HEK293 (cell line): ENCODE data around the gene RRP15.

Source experiments
- CTCF ChIA-PET: fragments of 350-600 bp; formaldehyde crosslinking; extraction: SDS; loops from one replicate; lab custom pipeline; 2021; ENCODE audit warnings: antibody characterized with exemption; lab: Yijun Ruan, JAX
- POLR2A ChIA-PET: fragments of 300-600 bp; formaldehyde crosslinking; extraction: SDS; loops from one replicate; lab custom pipeline; 2020; ENCODE audit warnings: antibody characterized with exemption, inconsistent platforms; lab: Yijun Ruan, JAX
- H3K27ac ChIP-seq: fragments of 200-500 bp; sonication (Bioruptor generic); 2 replicates; pipeline ENCODE4 v1.5.1; 2014; ENCODE audit warnings: low read depth, low read length, control low read depth, inconsistent platforms; ENCODE audit errors: extremely low read depth
- H3K36me3 ChIP-seq, 2 experiments: fragments of 200-500 bp in 1 of 2; sonication (Bioruptor generic) in 1 of 2; 1 replicate in 1 of 2; 2 replicates in 1 of 2; pipeline ENCODE4 v1.5.1; 2014 to 2017; ENCODE audit warnings: inconsistent platforms in 2 of 2, low read length in 2 of 2; ENCODE audit not compliant: control insufficient read depth in 2 of 2, insufficient read depth in 1 of 2
- H3K4me1 ChIP-seq: fragments of 200-500 bp; sonication (Bioruptor generic); 2 replicates; pipeline ENCODE4 v1.5.1; 2014; ENCODE audit warnings: mild to moderate bottlenecking, low read length, inconsistent platforms; ENCODE audit not compliant: control insufficient read depth, insufficient read depth
- H3K4me3 ChIP-seq: 2 replicates; pipeline ENCODE4 v1.5.1; 2011; ENCODE audit warnings: low read depth, mild to moderate bottlenecking, control low read depth, low read length, moderate library complexity
- H3K9me3 ChIP-seq: fragments of 200-500 bp; sonication (Bioruptor generic); 2 replicates; pipeline ENCODE4 v1.5.1; 2014; ENCODE audit warnings: low read depth, low read length, inconsistent platforms; ENCODE audit not compliant: control insufficient read depth, insufficient read depth
- GLI4 ChIP-seq: fragments of 450-650 bp; formaldehyde crosslinking; IDR thresholded peaks from 2 replicates; pipeline ENCODE4 v1.5.1; 2016; ENCODE audit warnings: missing biosample characterization, missing genetic modification characterization
- KLF16 ChIP-seq: fragments of 450-650 bp; formaldehyde crosslinking; IDR thresholded peaks from 2 replicates; pipeline ENCODE4 v1.5.1; 2017; ENCODE audit warnings: missing biosample characterization, missing genetic modification characterization
- SCRT2 ChIP-seq: fragments of 450-650 bp; formaldehyde crosslinking; IDR thresholded peaks from 2 replicates; pipeline ENCODE4 v1.5.1; 2016; ENCODE audit warnings: missing biosample characterization, missing genetic modification characterization
- ZBTB20 ChIP-seq: fragments of 450-650 bp; formaldehyde crosslinking; IDR thresholded peaks from 2 replicates; pipeline ENCODE4 v1.5.1; 2016; ENCODE audit warnings: missing biosample characterization, missing genetic modification characterization
- ZNF112 ChIP-seq: fragments of 450-650 bp; formaldehyde crosslinking; IDR thresholded peaks from 2 replicates; pipeline ENCODE4 v1.5.0; 2017; ENCODE audit warnings: missing biosample characterization, missing genetic modification characterization
- ZNF140 ChIP-seq: fragments of 450-650 bp; formaldehyde crosslinking; IDR thresholded peaks from 2 replicates; pipeline ENCODE4 v1.5.1; 2016; ENCODE audit warnings: missing biosample characterization, missing genetic modification characterization
- ZNF16 ChIP-seq: fragments of 450-650 bp; formaldehyde crosslinking; IDR thresholded peaks from 2 replicates; pipeline ENCODE4 v1.5.1; 2016; ENCODE audit warnings: low read depth, missing biosample characterization, missing genetic modification characterization
- ZNF223 ChIP-seq: fragments of 450-650 bp; formaldehyde crosslinking; IDR thresholded peaks from 2 replicates; pipeline ENCODE4 v1.5.1; 2016; ENCODE audit warnings: missing biosample characterization, missing genetic modification characterization
- ZNF394 ChIP-seq: fragments of 450-650 bp; formaldehyde crosslinking; IDR thresholded peaks from 2 replicates; pipeline ENCODE4 v1.5.1; 2016; ENCODE audit warnings: missing biosample characterization, missing genetic modification characterization, mild to moderate bottlenecking, moderate library complexity, borderline replicate concordance
- ZNF404 ChIP-seq: fragments of 450-650 bp; formaldehyde crosslinking; IDR thresholded peaks from 2 replicates; pipeline ENCODE4 v1.5.1; 2017; ENCODE audit warnings: missing biosample characterization, missing genetic modification characterization
- ZNF423 ChIP-seq: fragments of 450-650 bp; formaldehyde crosslinking; IDR thresholded peaks from 2 replicates; pipeline ENCODE4 v1.5.1; 2016; ENCODE audit warnings: missing biosample characterization, missing genetic modification characterization
- ZNF48 ChIP-seq: fragments of 450-650 bp; formaldehyde crosslinking; IDR thresholded peaks from 2 replicates; pipeline ENCODE4 v1.5.1; 2016; ENCODE audit warnings: missing biosample characterization, missing genetic modification characterization
- ZNF510 ChIP-seq: fragments of 450-650 bp; formaldehyde crosslinking; IDR thresholded peaks from 2 replicates; pipeline ENCODE4 v1.5.1; 2018; ENCODE audit warnings: mild to moderate bottlenecking, missing genetic modification characterization, missing biosample characterization; ENCODE audit not compliant: insufficient replicate concordance
- ZNF623 ChIP-seq: fragments of 450-650 bp; formaldehyde crosslinking; IDR thresholded peaks from 2 replicates; pipeline ENCODE4 v1.5.1; 2016; ENCODE audit warnings: missing biosample characterization, missing genetic modification characterization
- ZNF624 ChIP-seq: fragments of 450-650 bp; formaldehyde crosslinking; IDR thresholded peaks from 2 replicates; pipeline ENCODE4 v1.5.1; 2017; ENCODE audit warnings: missing biosample characterization, missing genetic modification characterization
- ZNF654 ChIP-seq: fragments of 450-650 bp; formaldehyde crosslinking; IDR thresholded peaks from 2 replicates; pipeline ENCODE4 v1.5.1; 2016; ENCODE audit warnings: low read depth, missing biosample characterization, missing genetic modification characterization
- ZNF707 ChIP-seq: fragments of 450-650 bp; formaldehyde crosslinking; IDR thresholded peaks from 2 replicates; pipeline ENCODE4 v1.5.1; 2016; ENCODE audit warnings: missing biosample characterization, missing genetic modification characterization
- TF ChIP-seq, protein P1 (sequence below): fragments of 450-650 bp; formaldehyde crosslinking; IDR thresholded peaks from 2 replicates; pipeline ENCODE4 v1.5.1; 2016; ENCODE audit warnings: missing biosample characterization, missing genetic modification characterization
- TF ChIP-seq, protein P2 (sequence below): fragments of 450-650 bp; formaldehyde crosslinking; IDR thresholded peaks from 2 replicates; pipeline ENCODE4 v1.5.1; 2017; ENCODE audit warnings: missing biosample characterization, missing genetic modification characterization
- TF ChIP-seq, protein P3 (sequence below): fragments of 450-650 bp; formaldehyde crosslinking; IDR thresholded peaks from 2 replicates; pipeline ENCODE4 v1.5.1; 2016; ENCODE audit warnings: missing biosample characterization, missing genetic modification characterization
- TF ChIP-seq, protein P4 (sequence below): fragments of 450-650 bp; formaldehyde crosslinking; IDR thresholded peaks from 2 replicates; pipeline ENCODE4 v1.5.1; 2016; ENCODE audit warnings: missing biosample characterization, missing genetic modification characterization
- TF ChIP-seq, protein P5 (sequence below): fragments of 450-650 bp; formaldehyde crosslinking; IDR thresholded peaks from 2 replicates; pipeline ENCODE4 v1.5.1; 2016; ENCODE audit warnings: missing biosample characterization, missing genetic modification characterization, borderline replicate concordance

Gene RRP15

DNA sequence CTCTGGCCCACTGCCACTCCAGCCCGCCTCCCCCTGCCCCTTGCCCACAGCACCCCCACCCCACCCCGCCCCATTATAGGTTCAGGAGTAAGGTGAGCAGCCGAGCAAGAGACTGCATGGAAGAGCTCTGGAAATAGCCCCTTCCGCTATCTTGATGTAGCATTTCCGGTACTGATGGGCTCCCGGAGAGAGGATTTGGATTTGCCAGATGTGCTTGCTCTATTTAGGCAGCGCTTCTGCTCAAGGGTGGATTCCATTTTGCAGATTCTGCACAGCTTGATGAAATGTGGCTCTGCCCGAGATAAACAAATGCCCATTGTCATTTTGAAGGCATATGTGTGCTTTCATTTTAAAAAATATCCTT, 67.0 kb downstream of the RRP15 start (continued):
- no peak for TF ChIP-seq ZNF623 (tag by site-specific recombination)
- TF ChIP-seq, all 188 proteins: peak for 0

DNA sequence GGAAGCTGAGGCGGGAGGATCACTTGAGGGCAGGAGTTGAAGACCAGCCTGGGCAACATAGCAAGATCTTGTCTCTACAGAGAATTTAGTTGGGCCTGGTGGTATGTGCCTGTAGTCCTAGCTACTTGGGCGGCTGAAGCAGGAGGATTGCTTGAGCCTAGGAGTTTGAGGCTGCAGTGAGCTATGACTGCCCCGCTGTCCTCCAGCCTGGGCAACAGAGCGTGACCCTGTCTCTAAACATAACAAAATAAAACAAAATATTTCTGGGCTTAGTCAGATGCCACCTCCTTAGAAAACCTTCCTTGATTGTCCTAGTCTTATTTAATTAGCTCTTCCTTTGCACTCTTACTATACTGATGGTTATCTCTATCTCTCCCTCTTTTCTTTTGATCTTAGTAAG, 68.6 kb downstream of the RRP15 start:
- H3K4me1 ChIP-seq, result no peaks in the 10 kb centered on the region; the same call in 1 of the 2 replicates
- TF ChIP-seq ZNF423 (tag by site-specific recombination), result no peak
- no peak for TF ChIP-seq ZNF654
- TF ChIP-seq, protein P1, sequence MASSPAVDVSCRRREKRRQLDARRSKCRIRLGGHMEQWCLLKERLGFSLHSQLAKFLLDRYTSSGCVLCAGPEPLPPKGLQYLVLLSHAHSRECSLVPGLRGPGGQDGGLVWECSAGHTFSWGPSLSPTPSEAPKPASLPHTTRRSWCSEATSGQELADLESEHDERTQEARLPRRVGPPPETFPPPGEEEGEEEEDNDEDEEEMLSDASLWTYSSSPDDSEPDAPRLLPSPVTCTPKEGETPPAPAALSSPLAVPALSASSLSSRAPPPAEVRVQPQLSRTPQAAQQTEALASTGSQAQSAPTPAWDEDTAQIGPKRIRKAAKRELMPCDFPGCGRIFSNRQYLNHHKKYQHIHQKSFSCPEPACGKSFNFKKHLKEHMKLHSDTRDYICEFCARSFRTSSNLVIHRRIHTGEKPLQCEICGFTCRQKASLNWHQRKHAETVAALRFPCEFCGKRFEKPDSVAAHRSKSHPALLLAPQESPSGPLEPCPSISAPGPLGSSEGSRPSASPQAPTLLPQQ, result no peak
- no peak for TF ChIP-seq ZNF510 (tag by site-specific recombination)
- no peak for TF ChIP-seq ZNF140
- TF ChIP-seq ZNF707, result no peak
- TF ChIP-seq, protein P2, sequence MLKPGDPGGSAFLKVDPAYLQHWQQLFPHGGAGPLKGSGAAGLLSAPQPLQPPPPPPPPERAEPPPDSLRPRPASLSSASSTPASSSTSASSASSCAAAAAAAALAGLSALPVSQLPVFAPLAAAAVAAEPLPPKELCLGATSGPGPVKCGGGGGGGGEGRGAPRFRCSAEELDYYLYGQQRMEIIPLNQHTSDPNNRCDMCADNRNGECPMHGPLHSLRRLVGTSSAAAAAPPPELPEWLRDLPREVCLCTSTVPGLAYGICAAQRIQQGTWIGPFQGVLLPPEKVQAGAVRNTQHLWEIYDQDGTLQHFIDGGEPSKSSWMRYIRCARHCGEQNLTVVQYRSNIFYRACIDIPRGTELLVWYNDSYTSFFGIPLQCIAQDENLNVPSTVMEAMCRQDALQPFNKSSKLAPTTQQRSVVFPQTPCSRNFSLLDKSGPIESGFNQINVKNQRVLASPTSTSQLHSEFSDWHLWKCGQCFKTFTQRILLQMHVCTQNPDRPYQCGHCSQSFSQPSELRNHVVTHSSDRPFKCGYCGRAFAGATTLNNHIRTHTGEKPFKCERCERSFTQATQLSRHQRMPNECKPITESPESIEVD (tag by site-specific recombination), result no peak
- TF ChIP-seq SCRT2 (tag by site-specific recombination), result no peak
- no peak overlapping the region for H3K4me3 ChIP-seq
- CTCF ChIA-PET, result no interaction called here
- POLR2A ChIA-PET, result interaction anchor here (1.4 kb wide), 1 partner anchor 9 kb away, joined by 5 read pairs; the partner anchor contains the start of gene TGFB2
- no peak overlapping the region for H3K27ac ChIP-seq
- no peaks in the 10 kb centered on the region for H3K36me3 ChIP-seq
- no peaks in the 10 kb centered on the region for H3K9me3 ChIP-seq

DNA sequence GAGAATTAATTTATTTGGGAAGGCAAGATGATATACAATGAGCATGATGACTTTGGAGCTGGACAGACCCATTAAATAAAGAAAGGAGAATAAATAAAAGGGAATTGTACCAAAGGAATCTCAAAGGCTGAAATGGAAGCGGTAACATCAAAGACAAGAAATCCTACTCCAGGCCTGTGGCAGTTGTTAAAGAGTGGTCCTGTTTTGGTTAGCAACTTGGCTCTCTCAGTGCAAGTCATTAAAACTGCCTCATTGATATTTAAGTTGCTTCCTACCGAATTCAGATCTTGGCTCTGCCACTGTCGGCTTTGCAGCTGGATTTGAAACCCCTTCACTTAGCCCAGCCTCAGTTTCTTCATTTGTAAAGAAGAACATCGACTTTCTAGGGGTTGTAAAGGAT, 70.2 kb downstream of the RRP15 start:
- Histone ChIP-seq H3K9me3 (no peaks in the 10 kb centered on the region), H3K4me3 (no peak overlapping the region), H3K36me3 (no peaks in the 10 kb centered on the region), H3K4me1 (no peaks in the 10 kb centered on the region), H3K27ac (no peak overlapping the region)
- ChIA-PET POLR2A (no interaction called here), CTCF (interaction anchor here (0.7 to 1.6 kb wide), 3 partner anchors 14 to 823 kb away, joined by 3 to 4 read pairs (median 3); no protein-coding TSS in a partner anchor)
- TF ChIP-seq, protein P3, sequence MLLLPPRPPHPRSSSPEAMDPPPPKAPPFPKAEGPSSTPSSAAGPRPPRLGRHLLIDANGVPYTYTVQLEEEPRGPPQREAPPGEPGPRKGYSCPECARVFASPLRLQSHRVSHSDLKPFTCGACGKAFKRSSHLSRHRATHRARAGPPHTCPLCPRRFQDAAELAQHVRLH (tag by site-specific recombination), result no peak
- TF ChIP-seq, protein P1, result no peak
- TF ChIP-seq ZBTB20 (no peak), ZNF223 (tag by site-specific recombination) (no peak), ZNF394 (tag by site-specific recombination) (no peak), ZNF16 (tag by site-specific recombination) (no peak), ZNF48 (tag by site-specific recombination) (no peak), GLI4 (tag by site-specific recombination) (no peak), ZNF404 (tag by site-specific recombination) (no peak), KLF16 (tag by site-specific recombination) (no peak), ZNF624 (no peak), ZNF112 (tag by site-specific recombination) (no peak)
- TF ChIP-seq, protein P4, sequence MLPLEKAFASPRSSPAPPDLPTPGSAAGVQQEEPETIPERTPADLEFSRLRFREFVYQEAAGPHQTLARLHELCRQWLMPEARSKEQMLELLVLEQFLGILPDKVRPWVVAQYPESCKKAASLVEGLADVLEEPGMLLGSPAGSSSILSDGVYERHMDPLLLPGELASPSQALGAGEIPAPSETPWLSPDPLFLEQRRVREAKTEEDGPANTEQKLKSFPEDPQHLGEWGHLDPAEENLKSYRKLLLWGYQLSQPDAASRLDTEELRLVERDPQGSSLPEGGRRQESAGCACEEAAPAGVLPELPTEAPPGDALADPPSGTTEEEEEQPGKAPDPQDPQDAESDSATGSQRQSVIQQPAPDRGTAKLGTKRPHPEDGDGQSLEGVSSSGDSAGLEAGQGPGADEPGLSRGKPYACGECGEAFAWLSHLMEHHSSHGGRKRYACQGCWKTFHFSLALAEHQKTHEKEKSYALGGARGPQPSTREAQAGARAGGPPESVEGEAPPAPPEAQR (tag by site-specific recombination), result no peak
- TF ChIP-seq, protein P5, sequence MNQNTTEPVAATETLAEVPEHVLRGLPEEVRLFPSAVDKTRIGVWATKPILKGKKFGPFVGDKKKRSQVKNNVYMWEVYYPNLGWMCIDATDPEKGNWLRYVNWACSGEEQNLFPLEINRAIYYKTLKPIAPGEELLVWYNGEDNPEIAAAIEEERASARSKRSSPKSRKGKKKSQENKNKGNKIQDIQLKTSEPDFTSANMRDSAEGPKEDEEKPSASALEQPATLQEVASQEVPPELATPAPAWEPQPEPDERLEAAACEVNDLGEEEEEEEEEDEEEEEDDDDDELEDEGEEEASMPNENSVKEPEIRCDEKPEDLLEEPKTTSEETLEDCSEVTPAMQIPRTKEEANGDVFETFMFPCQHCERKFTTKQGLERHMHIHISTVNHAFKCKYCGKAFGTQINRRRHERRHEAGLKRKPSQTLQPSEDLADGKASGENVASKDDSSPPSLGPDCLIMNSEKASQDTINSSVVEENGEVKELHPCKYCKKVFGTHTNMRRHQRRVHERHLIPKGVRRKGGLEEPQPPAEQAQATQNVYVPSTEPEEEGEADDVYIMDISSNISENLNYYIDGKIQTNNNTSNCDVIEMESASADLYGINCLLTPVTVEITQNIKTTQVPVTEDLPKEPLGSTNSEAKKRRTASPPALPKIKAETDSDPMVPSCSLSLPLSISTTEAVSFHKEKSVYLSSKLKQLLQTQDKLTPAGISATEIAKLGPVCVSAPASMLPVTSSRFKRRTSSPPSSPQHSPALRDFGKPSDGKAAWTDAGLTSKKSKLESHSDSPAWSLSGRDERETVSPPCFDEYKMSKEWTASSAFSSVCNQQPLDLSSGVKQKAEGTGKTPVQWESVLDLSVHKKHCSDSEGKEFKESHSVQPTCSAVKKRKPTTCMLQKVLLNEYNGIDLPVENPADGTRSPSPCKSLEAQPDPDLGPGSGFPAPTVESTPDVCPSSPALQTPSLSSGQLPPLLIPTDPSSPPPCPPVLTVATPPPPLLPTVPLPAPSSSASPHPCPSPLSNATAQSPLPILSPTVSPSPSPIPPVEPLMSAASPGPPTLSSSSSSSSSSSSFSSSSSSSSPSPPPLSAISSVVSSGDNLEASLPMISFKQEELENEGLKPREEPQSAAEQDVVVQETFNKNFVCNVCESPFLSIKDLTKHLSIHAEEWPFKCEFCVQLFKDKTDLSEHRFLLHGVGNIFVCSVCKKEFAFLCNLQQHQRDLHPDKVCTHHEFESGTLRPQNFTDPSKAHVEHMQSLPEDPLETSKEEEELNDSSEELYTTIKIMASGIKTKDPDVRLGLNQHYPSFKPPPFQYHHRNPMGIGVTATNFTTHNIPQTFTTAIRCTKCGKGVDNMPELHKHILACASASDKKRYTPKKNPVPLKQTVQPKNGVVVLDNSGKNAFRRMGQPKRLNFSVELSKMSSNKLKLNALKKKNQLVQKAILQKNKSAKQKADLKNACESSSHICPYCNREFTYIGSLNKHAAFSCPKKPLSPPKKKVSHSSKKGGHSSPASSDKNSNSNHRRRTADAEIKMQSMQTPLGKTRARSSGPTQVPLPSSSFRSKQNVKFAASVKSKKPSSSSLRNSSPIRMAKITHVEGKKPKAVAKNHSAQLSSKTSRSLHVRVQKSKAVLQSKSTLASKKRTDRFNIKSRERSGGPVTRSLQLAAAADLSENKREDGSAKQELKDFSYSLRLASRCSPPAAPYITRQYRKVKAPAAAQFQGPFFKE, result no peak
